Testis (tissue), 2 donors: ENCODE data around the gene TERT.
"Not testable (repeated sequence)": the region's sequence is repeated elsewhere in the genome, so short reads cannot be mapped to it uniquely, and the experiment has no call there.

Experiments
- CTCF ChIP-seq, 3 experiments: fragments of 450-650 bp in 2 of 3; fragments of 200-600 bp in 1 of 3; sonication (generic) in 1 of 3; IDR thresholded peaks; one replicate each; pipeline ENCODE4 v1.5.1; 2016 to 2019; ENCODE audit warnings: antibody characterized with exemption in 3 of 3, mild to moderate bottlenecking in 2 of 3, moderate library complexity in 1 of 3
- POLR2A ChIP-seq: fragments of 450-650 bp; IDR thresholded peaks from one replicate; pipeline ENCODE4 v1.6.1; 2017; ENCODE audit warnings: antibody characterized with exemption, mild to moderate bottlenecking, moderate library complexity

GRCh38 chr5:1289559-1289958, 5.3 kb downstream of the TERT start:
- not testable (repeated sequence) for TF ChIP-seq CTCF (IDR thresholded peaks at IDR 0.05); POLR2A
